Gastrocnemius medialis (tissue), 4 donors: ENCODE measurements around the gene F2RL2.

ENCODE experiments used
- POLR2A ChIP-seq, 2 donors: fragments of 450-650 bp; IDR thresholded peaks; one replicate each; pipeline ENCODE4 v1.6.1; 2017; ENCODE audit warnings: antibody characterized with exemption in 2 of 2, mild to moderate bottlenecking in 2 of 2, moderate library complexity in 2 of 2
- TF ChIP-seq, protein P1 (sequence below), 5 experiments: fragments of 450-650 bp in 3 of 5; fragments of 200-600 bp in 2 of 5; sonication (generic) in 2 of 5; IDR thresholded peaks in 4 of 5; conservative IDR thresholded peaks in 1 of 5; 1 replicate in 4 of 5; 2 replicates in 1 of 5; pipeline ENCODE4 v1.5.1; 2016 to 2019; ENCODE audit warnings: antibody characterized with exemption in 5 of 5, mild to moderate bottlenecking in 3 of 5, moderate library complexity in 3 of 5

DNA sequence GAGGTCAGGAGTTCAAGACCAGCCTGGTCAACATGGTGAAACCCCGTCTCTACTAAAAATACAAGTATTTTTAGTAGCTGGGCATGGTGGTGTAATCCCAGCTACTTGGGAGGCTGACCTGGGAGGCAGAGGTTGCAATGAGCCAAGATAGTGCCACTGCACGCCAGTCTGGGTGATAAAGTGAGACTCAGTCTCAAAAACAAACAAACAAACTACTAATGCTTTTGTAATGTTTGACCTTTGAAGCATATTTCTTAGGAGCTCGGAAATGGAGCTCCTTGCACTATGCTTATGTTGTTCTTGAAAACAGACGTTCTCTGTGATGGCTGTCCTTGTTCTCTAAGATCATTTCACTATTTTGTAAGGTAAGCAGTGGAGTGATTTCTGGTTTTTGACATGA lies 6.0 kb downstream of the F2RL2 start:
- TF ChIP-seq, protein P1, sequence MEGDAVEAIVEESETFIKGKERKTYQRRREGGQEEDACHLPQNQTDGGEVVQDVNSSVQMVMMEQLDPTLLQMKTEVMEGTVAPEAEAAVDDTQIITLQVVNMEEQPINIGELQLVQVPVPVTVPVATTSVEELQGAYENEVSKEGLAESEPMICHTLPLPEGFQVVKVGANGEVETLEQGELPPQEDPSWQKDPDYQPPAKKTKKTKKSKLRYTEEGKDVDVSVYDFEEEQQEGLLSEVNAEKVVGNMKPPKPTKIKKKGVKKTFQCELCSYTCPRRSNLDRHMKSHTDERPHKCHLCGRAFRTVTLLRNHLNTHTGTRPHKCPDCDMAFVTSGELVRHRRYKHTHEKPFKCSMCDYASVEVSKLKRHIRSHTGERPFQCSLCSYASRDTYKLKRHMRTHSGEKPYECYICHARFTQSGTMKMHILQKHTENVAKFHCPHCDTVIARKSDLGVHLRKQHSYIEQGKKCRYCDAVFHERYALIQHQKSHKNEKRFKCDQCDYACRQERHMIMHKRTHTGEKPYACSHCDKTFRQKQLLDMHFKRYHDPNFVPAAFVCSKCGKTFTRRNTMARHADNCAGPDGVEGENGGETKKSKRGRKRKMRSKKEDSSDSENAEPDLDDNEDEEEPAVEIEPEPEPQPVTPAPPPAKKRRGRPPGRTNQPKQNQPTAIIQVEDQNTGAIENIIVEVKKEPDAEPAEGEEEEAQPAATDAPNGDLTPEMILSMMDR (IDR thresholded peaks at IDR 0.05 in 4 of 5, conservative IDR thresholded peaks at IDR 0.05 in 1 of 5), result no peak
- no peak for TF ChIP-seq POLR2A (IDR thresholded peaks at IDR 0.05)
